Neural crest cell (in vitro differentiated cells): ENCODE data around the gene CEACAM20. TPM values are rescaled to one million over a fixed set of nuclear protein-coding genes. Genes with fewer than 3 reads are reported as not detected.
"Not testable (repeated sequence)": the region's sequence is repeated elsewhere in the genome, so short reads cannot be mapped to it uniquely, and the experiment has no call there.

Source experiments
- DNase-seq: peaks from one replicate; pipeline ENCODE4 v3.0.0; 2021; ENCODE audit warnings: low read depth, mixed read lengths, low spot score
- H3K27ac Mint-ChIP-seq: one replicate; pipeline ENCODE4 v1.8.0; 2021; ENCODE audit warnings: mild to moderate bottlenecking, mixed read lengths; ENCODE audit not compliant: unreplicated experiment
- H3K27me3 Mint-ChIP-seq: 2 replicates; pipeline ENCODE4 v1.8.0; 2021; ENCODE audit warnings: low read depth, mild to moderate bottlenecking, mixed read lengths
- H3K36me3 Mint-ChIP-seq: 2 replicates; pipeline ENCODE4 v1.8.0; 2021; ENCODE audit warnings: low read depth, mild to moderate bottlenecking, mixed read lengths
- H3K4me1 Mint-ChIP-seq: 2 replicates; pipeline ENCODE4 v1.8.0; 2021; ENCODE audit warnings: mixed read lengths
- H3K4me3 Mint-ChIP-seq: one replicate; pipeline ENCODE4 v1.8.0; 2021; ENCODE audit warnings: mild to moderate bottlenecking, mixed read lengths
- H3K9me3 Mint-ChIP-seq: 2 replicates; pipeline ENCODE4 v1.8.0; 2021; ENCODE audit warnings: mixed read lengths
- CTCF ChIP-seq: fragments of 200-600 bp; sonication (generic); conservative IDR thresholded peaks from 2 replicates; pipeline ENCODE4 v1.5.0; 2021; ENCODE audit warnings: antibody characterized with exemption, mild to moderate bottlenecking
- total RNA-seq: library from RNA; stranded (reverse); gene quantifications from 2 replicates; pipeline ENCODE4 v1.2.1, GENCODE V29; 2021

Gene CEACAM20
- total RNA-seq, 1 donor from 2014 or later: not detected

DNA sequence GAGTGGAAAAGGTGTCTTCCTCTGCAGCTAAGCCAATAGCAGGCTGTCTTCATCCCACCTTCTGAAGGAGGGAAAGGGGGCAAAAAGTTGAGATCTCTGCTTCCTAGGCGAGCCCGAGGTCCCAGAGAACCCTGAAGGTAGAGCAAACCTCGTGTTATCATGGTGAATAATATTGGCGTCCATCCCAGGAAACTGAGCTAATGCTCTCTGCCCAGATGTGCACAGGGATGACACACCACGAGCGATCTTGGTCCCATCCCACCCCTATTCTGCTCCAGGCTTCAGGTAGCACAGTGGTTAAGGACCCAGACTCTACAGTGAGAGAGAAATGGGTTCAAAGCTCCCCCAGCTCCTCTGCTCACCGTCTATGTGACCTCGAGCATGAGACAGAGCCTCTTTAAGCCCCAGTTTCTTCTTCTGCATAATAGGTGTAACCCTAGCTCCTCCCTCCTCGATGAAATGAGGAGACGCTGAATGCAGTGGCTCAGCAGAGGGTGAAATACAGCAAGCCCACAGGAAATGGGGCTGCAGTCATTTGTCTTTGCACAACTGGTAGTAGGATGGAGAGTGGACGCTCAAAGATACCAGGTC lies 9.9 kb upstream of the CEACAM20 start:
- Mint-ChIP-seq H3K27ac (no peak overlapping the region), H3K4me3 (no peak overlapping the region), H3K36me3 (no peaks in the 10 kb centered on the region), H3K4me1 (no peaks in the 10 kb centered on the region), H3K9me3 (peaks cover 2% of the 10 kb centered on the region), H3K27me3 (peaks cover 76% of the 10 kb centered on the region)
- no peak for DNase-seq
- no peak for TF ChIP-seq CTCF

- H3K9me3 Mint-ChIP-seq, H3K27ac Mint-ChIP-seq, DNase-seq, H3K4me3 Mint-ChIP-seq, H3K36me3 Mint-ChIP-seq, H3K4me1 Mint-ChIP-seq: not testable (repeated sequence)
- peaks cover 81% of the 10 kb centered on the region for H3K27me3 Mint-ChIP-seq
These were observed 5.9 kb upstream of the CEACAM20 start for GRCh38 chr19:44535361-44535760.

GRCh38 chr19:44532819-44533218 lies 3.3 kb upstream of the CEACAM20 start:
- Mint-ChIP-seq H3K36me3 (no peaks in the 10 kb centered on the region), H3K27me3 (peaks cover 89% of the 10 kb centered on the region), H3K4me1 (no peaks in the 10 kb centered on the region), H3K27ac (no peak overlapping the region), H3K4me3 (no peak overlapping the region), H3K9me3 (no peaks in the 10 kb centered on the region)
- TF ChIP-seq CTCF: no peak
- no peak for DNase-seq

GRCh38 chr19:44530777-44531176 lies 1.3 kb upstream of the CEACAM20 start:
- H3K27ac Mint-ChIP-seq: no peak overlapping the region
- no peaks in the 10 kb centered on the region for H3K9me3 Mint-ChIP-seq
- no peaks in the 10 kb centered on the region for H3K4me1 Mint-ChIP-seq
- no peak overlapping the region for H3K4me3 Mint-ChIP-seq
- peaks cover 81% of the 10 kb centered on the region for H3K27me3 Mint-ChIP-seq
- no peak for DNase-seq
- TF ChIP-seq CTCF: no peak
- H3K36me3 Mint-ChIP-seq: no peaks in the 10 kb centered on the region

- Mint-ChIP-seq H3K4me3 (no peak overlapping the region), H3K27ac (no peak overlapping the region), H3K36me3 (no peaks in the 10 kb centered on the region), H3K9me3 (no peaks in the 10 kb centered on the region), H3K4me1 (no peaks in the 10 kb centered on the region), H3K27me3 (peaks cover 68% of the 10 kb centered on the region)
- no peak for TF ChIP-seq CTCF
- no peak for DNase-seq
These were observed 1.9 kb downstream of the CEACAM20 start for GRCh38 chr19:44527554-44527953.

- no peak overlapping the region for H3K4me3 Mint-ChIP-seq
- H3K27me3 Mint-ChIP-seq: peaks cover 54% of the 10 kb centered on the region
- no peaks in the 10 kb centered on the region for H3K9me3 Mint-ChIP-seq
- H3K36me3 Mint-ChIP-seq: no peaks in the 10 kb centered on the region
- no peaks in the 10 kb centered on the region for H3K4me1 Mint-ChIP-seq
- no peak for DNase-seq
- TF ChIP-seq CTCF: no peak
- no peak overlapping the region for H3K27ac Mint-ChIP-seq
These were observed 3.6 kb downstream of the CEACAM20 start for GRCh38 chr19:44525721-44526430.
